ENCODE results near the gene GDF15.

The GDF15 gene

GRCh38 chr19:18419195-18419698, 33.3 kb downstream of the GDF15 start, which contains the start of gene SSBP4:
Gene SSBP4, plus strand, starts transcription at chr19:18419398. Its CDS starts 251 bp downstream, at chr19:18419649.
- no peak for DNase-seq (ENCODE audit: low read depth)

GRCh38 chr19:18419699-18420460, 33.9 kb downstream of the GDF15 start:
- DNase-seq (ENCODE audit: low read depth): no peak

GRCh38 chr19:18420930-18421329, 35.0 kb downstream of the GDF15 start:
- no peak for DNase-seq (ENCODE audit: low read depth)

GRCh38 chr19:18421371-18421959, 35.5 kb downstream of the GDF15 start:
- no peak for DNase-seq (ENCODE audit: low read depth)

- DNase-seq (ENCODE audit: low read depth): no peak
Observed at GRCh38 chr19:18422530-18423191, 36.7 kb downstream of the GDF15 start.

GRCh38 chr19:18423258-18424020, 37.5 kb downstream of the GDF15 start:
- DNase-seq (ENCODE audit: low read depth): no peak

GRCh38 chr19:18424122-18424889, 38.3 kb downstream of the GDF15 start:
- DNase-seq (ENCODE audit: low read depth): no peak

GRCh38 chr19:18424890-18425514, 39.0 kb downstream of the GDF15 start:
- no peak for DNase-seq (ENCODE audit: low read depth)

GRCh38 chr19:18425515-18426415, 39.8 kb downstream of the GDF15 start:
- no peak for DNase-seq (ENCODE audit: low read depth)

GRCh38 chr19:18426416-18426767, 40.4 kb downstream of the GDF15 start:
- DNase-seq (ENCODE audit: low read depth): no peak

GRCh38 chr19:18427080-18427742, 41.3 kb downstream of the GDF15 start:
- no peak for DNase-seq (ENCODE audit: low read depth)

- DNase-seq (ENCODE audit: low read depth): no peak
Observed at GRCh38 chr19:18427743-18428113, 41.8 kb downstream of the GDF15 start.

GRCh38 chr19:18428173-18428786, 42.3 kb downstream of the GDF15 start:
- no peak for DNase-seq (ENCODE audit: low read depth)

- DNase-seq (ENCODE audit: low read depth): no peak
Observed at GRCh38 chr19:18428787-18429674, 43.1 kb downstream of the GDF15 start.

GRCh38 chr19:18429717-18430416, 43.9 kb downstream of the GDF15 start:
- DNase-seq (ENCODE audit: low read depth): no peak

- DNase-seq (ENCODE audit: low read depth): no peak
Observed at GRCh38 chr19:18430417-18431144, 44.6 kb downstream of the GDF15 start.
